NCI-H446 (cell line): ENCODE measurements around the gene SEMA7A.

ENCODE experiments used
- DNase-seq, 2 experiments: peaks; one replicate each; lab custom pipeline; 2025; lab: John Stamatoyannopoulos, UW

The SEMA7A gene

DNA sequence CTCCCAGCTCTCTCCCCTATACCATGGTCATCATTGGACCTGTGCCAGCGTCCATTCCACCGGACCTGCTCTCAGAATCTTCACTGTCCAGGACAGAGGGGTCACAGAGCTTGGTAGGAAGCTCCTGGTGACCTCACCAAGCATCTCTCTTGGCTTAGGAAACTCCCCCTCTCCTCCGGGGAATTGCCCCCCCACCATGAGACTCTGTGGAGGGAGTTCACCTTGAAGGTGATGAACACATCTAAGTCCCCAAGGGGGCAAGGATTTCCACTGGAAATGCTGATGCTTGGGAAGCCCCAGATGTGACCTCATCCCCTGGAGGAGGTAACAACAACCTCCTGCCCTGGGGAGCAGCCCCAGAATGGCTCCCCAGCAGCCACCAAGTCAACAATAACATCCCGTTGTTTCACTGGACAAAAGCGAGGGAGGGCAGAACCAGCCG lies 3.2 kb downstream of the SEMA7A start:
- DNase-seq: no peak

DNA sequence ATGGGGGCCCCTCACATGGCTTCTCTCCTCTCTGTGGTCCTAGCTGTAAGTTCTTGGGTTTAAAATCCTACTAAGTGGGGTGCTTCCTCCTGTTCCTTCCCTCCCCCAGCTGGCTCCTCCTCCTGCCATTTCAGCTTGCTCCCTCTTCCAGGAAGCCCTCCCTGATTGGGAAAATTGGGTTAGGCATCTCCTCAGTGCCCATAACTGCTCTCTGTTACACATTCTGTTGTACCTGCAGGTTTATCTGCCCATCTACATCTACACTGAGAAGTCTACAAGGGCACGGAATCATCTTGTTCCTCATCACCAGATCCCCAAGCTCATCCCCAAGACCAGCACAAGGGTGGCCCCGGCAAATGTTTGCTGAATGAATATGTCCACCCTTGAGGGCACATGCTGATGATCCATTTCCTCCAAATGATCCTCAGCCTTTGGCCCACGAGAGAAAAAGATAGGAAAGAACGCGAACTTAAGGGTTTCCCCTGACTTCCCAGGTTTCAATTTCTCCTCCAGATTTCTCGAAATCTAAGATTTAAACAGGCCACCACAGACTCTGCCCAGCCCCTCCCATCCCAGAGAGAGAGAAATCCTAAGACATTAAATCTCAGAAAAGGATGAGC lies 3.9 kb downstream of the SEMA7A start:
- DNase-seq: no peak

DNA sequence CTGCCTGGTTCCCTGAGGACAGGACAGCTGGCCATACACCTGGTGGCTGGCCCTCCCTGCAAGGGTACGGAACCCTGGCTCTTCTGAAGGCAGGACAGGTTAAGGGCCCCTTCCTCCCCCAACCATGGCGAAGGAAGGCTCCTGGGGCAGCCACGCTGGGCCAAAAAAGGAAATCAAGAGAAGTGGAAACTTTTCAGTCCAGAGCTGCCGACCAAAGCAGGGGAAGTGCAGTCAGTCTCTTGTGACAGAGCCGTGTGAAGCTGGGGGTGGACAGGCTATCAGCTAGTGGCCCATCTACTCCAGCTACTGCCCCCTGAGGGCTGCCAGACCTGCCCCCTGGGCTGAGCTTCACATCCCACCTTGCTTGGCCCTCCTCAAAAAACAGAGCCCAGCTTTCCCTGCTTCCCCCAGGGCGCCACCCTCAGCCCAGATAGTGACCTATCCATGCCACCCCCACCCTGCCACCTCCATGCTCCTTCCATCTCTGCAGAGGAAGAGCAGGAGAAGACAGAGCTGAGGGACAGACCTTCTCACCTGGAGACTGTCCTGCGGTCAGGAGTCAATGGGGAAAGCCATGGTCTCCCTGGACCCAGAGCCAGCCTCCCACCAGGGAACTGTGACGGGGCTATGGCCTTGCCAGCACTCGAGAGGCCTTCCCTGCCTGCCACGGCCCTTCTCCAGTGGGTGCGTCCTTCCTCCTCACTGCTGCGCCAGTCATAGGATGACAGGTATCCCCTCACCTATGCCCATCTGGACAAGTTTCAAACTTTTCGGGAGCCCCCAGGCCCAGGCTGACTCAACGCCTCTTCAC lies 4.6 kb downstream of the SEMA7A start:
- DNase-seq: no peak

DNA sequence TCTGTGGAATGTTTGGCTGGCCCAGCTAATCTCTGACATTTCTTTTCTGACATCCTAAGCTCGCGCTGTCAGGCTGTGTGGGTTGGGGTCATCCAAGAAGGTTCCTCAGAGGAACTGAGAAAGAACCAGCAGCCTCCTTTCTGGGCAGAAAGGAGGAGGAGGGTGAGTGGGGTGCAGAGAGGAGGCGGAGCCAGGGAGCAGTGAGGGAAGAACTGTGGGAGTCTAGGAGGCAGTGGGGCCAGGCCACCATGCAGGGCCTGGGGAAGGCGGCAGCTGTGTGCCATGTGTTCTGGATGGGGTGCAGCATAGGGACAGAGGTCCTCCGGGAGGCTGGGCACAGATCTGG lies 5.3 kb downstream of the SEMA7A start:
- no peak for DNase-seq

DNA sequence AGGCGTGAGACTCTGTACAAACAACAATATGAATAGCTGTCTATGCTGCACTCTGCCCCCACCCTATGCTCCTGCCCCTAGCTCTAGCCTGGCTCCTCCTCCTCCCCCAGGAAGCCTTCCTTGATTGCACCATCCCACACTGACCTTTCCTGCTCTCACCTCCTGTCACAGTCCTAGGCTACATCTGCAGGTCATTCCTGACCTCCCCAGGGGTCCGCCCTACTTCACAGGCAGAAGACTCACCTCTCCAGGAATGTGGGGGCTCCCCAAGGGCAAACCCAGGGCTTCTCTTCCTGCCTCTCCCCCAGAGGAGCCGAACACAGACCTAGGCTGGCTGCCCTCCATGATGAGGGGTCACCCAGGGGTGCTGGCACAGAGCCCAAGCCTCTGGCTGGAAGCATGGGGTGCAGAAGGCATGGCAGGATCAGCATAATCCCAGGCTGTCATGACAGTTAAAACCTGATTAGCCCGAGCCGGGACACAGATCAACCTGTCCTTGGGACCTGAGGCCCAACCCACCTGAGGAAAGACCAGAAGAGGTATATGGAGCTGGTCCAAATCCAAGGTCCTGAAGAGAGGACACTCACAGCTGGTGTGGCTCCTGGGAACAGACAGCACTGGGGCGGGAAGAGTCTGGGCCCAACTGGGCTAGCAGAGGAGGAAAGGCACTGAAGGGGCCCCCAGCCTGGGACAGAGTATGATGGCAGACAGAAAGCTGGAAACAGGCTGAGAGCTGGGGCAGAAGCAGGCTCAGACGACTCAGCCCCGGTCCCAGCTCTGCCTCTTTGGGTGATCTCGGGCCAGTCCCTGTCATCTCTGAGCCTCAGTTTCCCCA lies 5.9 kb downstream of the SEMA7A start:
- no peak for DNase-seq

DNA sequence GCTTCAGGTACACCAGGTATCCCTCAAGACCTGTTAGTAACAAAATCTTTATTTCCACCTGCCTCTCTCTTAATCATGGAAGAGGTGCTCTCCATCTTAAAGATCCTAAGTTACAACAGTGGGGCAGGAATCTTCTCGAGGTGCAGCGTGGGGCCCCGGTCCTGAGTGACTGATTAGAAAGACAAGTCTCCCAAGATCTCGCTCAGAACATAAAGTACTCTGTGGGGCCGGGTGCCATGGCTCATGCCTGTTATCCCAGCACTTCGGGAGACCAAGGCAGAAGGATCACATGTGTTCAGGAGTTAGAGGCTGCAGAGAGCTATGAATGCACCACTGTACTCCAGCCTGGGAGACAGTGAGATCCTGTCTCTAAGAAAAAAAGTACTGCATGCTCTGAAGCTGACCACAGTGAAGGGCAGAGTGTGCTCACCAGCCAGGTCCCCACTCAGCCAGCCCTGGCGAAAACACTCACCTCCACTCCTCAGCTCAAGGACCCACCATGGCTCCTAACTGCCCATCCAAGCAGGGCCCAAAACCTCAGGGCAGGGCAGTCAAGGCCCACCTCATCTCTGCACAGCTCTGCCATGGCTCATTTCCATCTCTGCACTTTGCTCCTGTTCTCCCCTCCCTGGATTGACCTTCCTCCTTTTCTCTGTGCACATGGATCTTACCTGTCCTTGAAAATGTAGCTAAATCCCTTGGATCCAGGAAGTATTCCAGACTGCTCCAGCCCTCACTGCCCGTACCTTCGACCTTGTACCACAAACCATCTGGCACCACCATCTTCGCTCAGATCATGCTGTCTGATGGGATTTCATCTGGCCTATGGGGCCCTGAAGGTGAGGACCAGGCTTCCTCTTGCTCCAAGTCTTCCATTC lies 7.1 kb downstream of the SEMA7A start:
- DNase-seq: no peak

DNA sequence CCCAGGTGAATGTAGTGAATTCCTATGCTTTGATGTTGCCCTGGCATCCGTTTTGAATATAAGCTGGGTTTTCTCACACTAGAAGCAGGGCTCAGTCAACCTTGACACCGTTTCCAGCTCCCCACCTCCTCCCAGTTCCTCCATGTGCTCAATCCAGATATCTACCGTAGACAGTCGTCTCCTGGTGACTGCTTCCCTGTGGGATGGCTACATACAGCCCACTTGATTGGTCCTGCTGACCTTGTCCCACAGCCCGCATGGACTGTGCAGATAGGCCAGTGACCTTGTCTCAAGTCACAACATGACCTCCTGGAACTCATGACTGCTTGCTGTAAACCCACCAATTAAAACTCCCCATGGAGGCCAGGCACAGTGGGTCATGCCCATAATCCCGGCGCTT lies 8.1 kb downstream of the SEMA7A start:
- no peak for DNase-seq

DNA sequence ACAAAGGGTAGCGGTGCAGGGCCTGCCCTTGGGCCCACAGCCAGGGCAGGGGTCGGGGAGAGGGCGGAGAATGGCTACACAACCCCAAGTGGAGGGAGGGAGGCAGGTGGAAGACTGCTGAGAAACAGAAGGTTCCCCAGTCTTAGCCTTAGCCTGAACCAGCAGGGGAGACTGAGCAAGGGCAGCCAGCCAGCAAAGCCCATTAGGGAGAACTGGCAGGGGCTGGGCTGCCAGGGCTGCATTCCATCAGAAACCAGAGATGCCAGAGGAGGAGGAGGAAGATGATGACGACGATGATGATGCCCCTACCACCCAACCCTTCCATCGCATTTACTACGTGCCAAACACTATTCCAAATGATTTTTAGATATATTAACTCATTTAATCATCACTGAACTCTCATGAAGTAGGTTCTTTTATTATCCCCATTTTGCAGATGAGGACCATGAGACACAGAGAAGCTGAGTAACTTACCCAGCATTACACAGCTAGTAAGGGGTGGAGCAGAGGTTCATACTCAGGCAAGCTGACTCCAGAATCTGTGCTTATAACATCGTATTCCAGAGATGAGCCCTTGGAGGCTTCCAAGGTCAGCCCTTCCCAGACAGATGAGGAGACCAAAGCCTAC lies 8.7 kb downstream of the SEMA7A start:
- DNase-seq: no peak

DNA sequence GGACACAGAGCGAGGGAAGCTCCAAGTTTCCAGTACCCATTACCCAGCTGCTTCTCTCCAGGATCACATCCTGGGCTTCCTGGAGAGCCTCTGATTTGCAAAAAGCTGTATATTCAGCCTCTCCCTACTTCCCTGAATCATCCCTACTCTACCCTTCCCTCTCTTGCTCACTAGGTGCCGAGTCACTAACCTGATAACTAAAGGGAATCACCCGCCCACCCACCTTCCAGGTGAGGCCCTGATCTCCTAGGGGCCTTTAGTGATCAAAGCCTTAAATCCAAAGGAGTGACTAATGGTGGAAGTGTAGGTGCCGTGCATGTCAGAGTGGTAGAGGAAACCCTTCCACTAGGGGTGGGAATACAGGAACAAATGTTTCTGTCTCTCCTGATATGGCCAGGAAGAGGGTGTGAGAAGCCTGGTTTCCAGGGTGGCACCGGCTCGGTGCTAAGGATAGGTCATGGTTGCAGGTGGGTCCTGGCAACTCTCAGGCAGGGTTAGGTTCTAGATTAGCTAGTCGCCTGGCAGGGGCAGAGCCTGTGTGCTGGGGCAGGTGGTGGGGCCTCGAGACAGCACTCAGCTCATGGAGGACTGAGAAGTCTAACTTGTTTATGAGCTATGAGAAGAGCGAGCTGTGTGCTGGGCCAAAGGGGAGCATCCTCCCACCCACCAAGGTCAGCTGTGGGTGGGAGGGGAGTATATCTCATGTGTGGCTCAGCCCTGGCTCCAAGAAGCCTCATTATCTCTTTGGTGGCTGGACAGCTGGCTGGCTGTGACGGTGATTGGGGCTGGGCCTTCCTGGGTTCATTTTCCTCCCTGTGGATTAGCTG lies 10.1 kb downstream of the SEMA7A start:
- DNase-seq: no peak

DNA sequence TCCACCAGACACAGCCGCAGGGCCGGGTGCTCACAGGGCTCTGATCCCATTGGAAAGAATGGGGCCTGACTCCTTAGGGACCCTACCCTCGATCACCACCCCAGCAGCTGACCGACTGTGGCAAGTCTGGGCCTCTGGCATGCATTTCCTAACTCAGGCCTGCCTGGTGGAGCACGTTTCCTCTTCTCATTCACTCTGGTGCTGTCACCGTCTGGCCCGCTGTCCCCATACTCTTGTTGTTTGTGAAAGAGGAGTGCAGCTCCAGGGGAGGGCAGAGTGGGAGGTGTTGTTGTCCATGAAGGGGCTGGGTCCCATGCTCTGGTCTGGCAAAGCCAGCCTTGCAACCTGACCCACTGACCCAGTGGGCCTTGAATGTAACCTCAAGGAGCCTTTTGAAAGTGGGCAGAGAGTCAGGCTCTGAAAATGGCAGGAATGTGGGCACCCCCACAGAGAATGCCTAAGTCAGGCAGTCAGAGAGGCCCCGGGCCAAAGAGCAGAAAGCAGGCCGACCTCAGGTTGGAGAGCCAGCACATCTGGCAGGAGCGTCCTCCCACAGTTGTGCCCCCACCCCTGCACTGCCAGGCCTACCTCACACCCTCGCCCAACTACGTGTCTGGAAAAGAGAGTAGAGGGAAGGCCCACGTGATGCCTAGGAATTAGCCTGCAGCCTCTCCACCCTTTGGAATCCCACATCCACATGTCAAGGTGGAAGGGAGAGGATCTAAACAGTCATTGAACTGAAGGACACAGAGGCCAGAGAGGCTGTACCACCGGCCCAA lies 10.9 kb downstream of the SEMA7A start:
- no peak for DNase-seq

DNA sequence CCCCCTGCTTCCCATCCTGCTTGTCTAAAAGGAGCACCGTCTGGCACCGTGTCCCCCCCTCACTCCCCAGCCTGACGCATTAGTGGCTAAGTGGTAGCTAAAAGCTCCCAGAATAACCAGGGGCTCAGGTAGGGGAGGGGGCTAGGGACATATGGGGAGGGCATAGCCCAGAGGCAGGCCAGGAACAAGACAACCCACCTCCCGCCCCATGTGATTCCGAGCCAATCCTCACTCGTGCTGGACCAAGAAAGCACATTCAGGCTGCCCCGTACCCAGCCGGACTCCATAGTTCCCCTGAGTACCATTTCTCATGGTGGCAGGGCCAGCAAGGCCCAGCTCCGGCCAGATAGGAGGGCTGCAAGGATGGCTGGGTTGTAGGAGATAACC lies 11.5 kb downstream of the SEMA7A start:
- DNase-seq: no peak

DNA sequence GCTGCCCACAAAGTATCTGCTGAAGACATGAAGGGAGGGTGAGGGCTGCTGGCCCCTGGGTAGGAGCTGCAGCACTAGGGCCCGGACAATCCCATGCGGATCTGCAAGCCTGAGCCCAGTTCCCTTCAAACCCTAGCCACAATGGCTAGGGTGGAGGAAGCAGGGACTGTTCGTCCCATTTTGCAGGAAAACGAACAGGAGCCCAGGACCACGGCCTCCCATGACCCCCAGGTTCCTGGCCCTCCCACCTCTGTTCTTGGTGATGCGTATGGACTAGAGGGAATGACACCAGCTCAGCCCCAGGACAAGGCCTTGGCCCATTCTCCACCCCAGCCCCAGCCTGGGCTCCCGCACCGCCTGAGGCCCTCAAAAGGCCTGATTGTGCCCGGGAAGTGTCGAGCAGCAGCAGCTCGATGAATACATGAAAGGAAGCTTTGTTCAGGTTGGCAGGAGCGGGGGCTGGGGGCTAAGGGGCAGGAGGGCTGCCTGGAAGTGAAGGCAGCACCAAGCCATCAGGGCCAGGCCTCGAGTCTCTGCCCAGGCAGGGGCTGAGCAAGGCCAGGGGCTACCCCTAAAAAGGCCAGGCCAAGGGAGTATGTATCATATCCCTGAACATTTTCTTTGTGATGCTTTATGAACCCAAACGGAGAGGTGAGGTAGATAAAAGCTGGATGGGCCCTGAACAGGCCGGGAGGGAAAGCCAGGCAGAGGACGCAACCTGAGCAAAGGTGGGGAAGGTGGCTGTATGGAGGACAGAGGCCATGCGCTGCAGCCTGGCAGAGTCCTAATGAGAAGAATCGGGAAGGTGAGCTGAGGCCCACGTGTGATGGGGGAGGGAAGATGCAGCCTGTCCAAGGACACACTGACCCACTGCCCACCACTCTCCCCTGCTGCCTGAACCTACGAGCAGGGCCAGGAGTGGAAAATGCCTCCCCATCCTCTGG lies 12.2 kb downstream of the SEMA7A start:
- no peak for DNase-seq

DNA sequence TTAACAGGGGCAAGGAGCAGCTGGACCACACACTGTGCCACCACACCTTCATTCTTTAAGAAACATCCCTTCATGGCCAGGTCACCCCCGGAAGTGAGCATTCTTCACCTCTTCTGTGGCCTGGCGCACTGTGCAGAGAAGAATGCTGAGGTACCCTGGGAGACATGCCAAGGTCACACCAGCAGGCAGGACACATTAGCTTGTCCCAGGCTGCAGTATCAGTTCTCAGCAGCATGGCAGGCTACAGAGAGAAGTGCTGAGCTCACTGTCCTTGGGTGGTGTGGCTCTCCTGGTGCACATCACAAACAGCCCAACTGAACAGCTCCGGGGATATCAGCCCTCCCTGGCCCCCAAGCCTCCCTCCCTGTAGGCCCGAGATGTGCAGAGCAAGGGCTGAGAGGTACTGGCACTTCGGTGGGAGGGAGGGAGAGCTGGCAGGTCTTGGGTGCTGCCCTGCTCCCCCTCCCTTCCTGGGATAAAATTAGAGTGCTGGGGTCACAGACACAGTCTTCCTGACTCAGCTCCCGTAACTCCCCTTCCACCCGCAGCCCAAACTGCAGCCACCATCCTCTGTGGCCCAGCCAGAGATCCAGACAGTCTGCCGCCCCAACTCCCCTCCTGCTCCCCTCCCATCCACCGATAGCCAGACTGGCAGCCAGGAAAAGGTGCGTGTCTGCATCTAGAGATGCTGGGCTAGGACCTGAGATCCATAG lies 13.4 kb downstream of the SEMA7A start:
- no peak for DNase-seq

DNA sequence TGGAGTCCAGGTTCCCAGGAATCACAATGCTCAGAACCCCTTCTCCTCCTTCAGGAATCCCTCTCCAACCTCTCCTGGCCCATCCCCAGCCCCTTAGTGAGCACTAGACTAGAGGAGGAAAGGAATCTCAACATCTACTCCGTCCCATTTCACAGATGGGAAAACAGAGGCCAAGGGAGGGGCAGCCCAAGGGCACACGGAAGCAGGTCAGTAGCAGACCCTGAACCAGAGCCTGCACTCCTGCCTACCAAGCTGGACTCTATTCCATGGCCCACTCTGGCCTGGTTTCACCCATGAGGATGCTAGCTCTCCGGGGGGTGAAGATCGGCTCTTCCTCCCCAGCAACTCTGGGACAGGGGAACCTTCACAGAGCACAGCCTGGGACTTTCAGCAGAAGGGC lies 14.3 kb downstream of the SEMA7A start:
- DNase-seq: no peak

DNA sequence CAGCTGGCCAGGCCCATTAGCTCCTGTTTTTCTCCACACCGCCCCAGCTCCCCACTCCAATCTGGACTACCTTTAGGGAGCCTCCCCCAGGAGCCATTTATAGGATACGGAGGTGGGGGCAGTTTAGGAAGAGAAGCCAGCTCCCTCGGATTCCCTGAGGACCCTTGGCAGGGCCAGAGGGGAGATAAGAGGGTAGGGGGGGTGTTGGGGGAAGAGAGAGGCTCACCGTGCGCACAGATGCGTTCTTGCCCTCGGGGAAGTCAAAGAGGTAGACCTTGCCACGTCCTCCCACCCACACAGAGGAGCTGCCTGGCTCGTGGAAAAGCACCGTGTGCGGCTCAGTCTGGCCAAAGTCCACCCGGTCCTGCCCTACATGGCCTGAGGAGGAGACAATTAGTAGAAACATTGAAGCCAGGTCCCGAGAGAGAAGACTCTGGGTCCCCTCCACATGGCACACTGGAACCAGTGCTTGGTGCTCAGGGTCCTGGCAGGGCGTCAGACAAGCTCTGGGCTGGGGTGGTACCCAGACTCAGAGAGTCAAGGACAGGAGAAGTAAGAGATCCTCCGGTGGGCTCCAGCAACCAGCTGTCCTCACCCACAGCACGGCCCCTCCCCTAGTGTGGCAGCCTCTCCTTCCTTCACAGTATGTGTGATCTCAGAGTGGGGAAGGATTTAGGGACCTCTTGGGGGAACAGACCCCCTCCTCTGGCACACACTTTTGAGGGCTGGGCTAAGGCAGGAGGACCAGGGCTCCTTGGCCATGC lies 15.0 kb downstream of the SEMA7A start:
- no peak for DNase-seq

DNA sequence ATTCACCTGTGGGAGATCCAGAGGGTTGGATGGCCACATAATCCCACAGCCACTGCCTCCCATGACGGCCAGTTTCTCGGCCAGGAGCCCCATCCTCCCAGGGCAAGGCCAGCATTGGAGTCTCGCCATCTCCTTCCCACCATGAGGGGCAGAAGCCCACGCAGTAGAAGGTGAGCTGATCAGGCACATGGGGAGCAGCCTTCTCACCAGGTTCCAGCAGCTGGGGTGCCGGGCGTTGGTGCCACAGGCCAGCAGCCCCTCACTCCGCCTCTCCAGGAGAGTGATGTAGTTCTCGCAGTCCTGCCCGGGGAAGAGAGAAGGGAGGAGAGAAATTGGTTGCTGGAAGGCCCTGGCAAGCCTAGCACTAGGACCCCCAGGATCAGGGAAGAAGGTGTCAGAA lies 16.1 kb downstream of the SEMA7A start:
- DNase-seq: no peak

DNA sequence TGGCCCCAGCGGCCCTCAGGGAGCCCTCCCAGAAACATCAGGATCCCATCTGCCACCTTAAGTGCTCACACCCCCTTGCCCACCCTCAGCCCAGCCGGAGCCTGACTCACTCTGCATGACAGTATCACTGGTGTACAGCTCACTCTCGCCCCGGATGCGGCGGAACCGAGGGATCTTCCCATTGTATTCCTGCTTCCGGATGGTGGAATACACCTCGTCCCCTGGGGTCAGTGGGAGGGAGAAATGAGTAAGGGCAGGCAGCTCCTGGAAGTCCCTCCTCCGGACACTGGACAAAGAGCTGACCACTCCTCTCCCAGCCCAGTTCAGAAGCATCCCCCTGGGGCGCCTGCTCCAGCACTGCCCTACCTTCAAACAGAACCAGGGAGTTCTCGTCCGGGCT lies 16.5 kb downstream of the SEMA7A start:
- no peak for DNase-seq
